Kidney (tissue), 14 donors: ENCODE data around the gene COL6A3. TPM values are rescaled to one million over a fixed set of nuclear protein-coding genes. Genes with fewer than 3 reads are reported as not detected.

Experiments
- DNase-seq, 5 donors: peaks; one replicate each; pipeline ENCODE4 v3.0.0-alpha.2; 2013 to 2020
- FAIRE-seq: peaks from 2 replicates; lab custom pipeline; 2012; peaks lifted over from hg19 to GRCh38; lab: Jason Lieb, UNC
- H3K27ac ChIP-seq, 2 donors: one replicate each; pipeline ENCODE4 v1.7.0; 2013; ENCODE audit warnings: low read depth in 2 of 2, low read length in 2 of 2, inconsistent platforms in 1 of 2
- H3K27me3 ChIP-seq: one replicate; pipeline ENCODE4 v1.7.1; 2013; ENCODE audit warnings: low read length, inconsistent platforms; ENCODE audit not compliant: control insufficient read depth, insufficient read depth
- H3K36me3 ChIP-seq, 3 donors: one replicate each; pipeline versions ENCODE4 v1.7.0 to v1.7.1; 2013; ENCODE audit warnings: low read length in 3 of 3, control low read depth in 1 of 3, inconsistent platforms in 1 of 3; ENCODE audit not compliant: insufficient read depth in 3 of 3, control insufficient read depth in 2 of 3
- H3K4me1 ChIP-seq, 3 donors: one replicate each; pipeline versions ENCODE4 v1.7.0 to v1.7.1; 2013; ENCODE audit warnings: low read length in 3 of 3, inconsistent platforms in 1 of 3, low read depth in 1 of 3; ENCODE audit not compliant: control insufficient read depth in 2 of 3, insufficient read depth in 2 of 3
- H3K4me3 ChIP-seq, 3 donors: one replicate each; pipeline versions ENCODE4 v1.7.0 to v1.8.1; 2013; ENCODE audit warnings: low read length in 3 of 3, control low read depth in 1 of 3, inconsistent platforms in 1 of 3
- H3K9ac ChIP-seq, 3 donors: one replicate each; pipeline versions ENCODE4 v1.7.0 to v1.7.1; 2013; ENCODE audit warnings: low read length in 3 of 3, control low read depth in 1 of 3, inconsistent platforms in 1 of 3
- H3K9me3 ChIP-seq, 3 donors: one replicate each; pipeline versions ENCODE4 v1.7.0 to v1.7.1; 2013; ENCODE audit warnings: low read length in 3 of 3, control low read depth in 1 of 3, inconsistent platforms in 1 of 3; ENCODE audit not compliant: control insufficient read depth in 2 of 3, insufficient read depth in 1 of 3
- intact Hi-C: fragments of 100-400 bp; cut with DNase I; formaldehyde crosslinking; loops from one replicate; pipeline ENCODE4 v1.11.1; 2022
- polyA plus RNA-seq: library from polyadenylated mRNA; stranded (reverse); fragments of 350-450 nt; fragmentation: Illumina TruSeq; extraction: RNeasy Lipid Tissue Mini Kit (QIAGEN cat#74804); gene quantifications from one replicate; pipeline ENCODE4 v1.2.3, GENCODE V29; 2014; ENCODE audit warnings: low read depth, low replicate concordance; ENCODE audit not compliant: insufficient read depth
- total RNA-seq: library from RNA; stranded (reverse); fragmentation: NEBNext Ultra II Directional; extraction: Animal tissue kit (Norgen Biotek cat#: 25700); gene quantifications from one replicate; pipeline ENCODE4 v1.2.1, GENCODE V29; 2021
- TF ChIP-seq, protein P1 (sequence below): IDR thresholded peaks from 3 replicates; pipeline ENCODE4 v1.5.1; 2012; ENCODE audit warnings: mild to moderate bottlenecking, moderate library complexity, borderline replicate concordance; ENCODE audit not compliant: insufficient read depth; ENCODE audit errors: extremely low read depth
- donor health status: control.
- donor health status: control.
- donor health status: control.
- donor health status: control.
- donor health status: control.
- donor health status: DM: yes; HTN: yes; CAD: no.
- donor health status: Normal renal cell carcinoma (clear cell type).

Gene COL6A3
- total and polyA plus RNA-seq, 2 donors from 2014 or later = 3.8 to 59.5 TPM

DNA sequence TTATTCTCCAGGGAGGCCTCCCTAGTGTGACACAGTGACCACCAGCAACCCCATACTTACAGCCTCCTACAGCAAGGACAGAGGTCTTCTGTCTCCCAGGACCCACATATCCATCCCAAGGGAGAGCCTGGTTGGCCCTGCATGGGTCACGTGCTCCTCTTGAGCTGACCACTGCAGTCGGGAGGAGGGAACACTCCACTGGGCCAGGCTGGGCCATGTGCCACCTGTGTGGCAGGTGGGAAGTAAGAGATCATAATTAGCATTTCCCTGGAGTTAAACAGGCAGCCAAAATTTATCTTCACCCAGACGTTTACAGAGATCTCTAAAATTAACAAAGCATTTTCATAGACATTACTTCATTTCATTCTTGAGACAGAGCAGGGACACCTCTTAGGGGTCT, 39.7 kb upstream of the COL6A3 start:
- TF ChIP-seq, protein P1, sequence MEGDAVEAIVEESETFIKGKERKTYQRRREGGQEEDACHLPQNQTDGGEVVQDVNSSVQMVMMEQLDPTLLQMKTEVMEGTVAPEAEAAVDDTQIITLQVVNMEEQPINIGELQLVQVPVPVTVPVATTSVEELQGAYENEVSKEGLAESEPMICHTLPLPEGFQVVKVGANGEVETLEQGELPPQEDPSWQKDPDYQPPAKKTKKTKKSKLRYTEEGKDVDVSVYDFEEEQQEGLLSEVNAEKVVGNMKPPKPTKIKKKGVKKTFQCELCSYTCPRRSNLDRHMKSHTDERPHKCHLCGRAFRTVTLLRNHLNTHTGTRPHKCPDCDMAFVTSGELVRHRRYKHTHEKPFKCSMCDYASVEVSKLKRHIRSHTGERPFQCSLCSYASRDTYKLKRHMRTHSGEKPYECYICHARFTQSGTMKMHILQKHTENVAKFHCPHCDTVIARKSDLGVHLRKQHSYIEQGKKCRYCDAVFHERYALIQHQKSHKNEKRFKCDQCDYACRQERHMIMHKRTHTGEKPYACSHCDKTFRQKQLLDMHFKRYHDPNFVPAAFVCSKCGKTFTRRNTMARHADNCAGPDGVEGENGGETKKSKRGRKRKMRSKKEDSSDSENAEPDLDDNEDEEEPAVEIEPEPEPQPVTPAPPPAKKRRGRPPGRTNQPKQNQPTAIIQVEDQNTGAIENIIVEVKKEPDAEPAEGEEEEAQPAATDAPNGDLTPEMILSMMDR = no peak
- Histone ChIP-seq H3K27ac (no peak overlapping the region), H3K9ac (no peak overlapping the region), H3K36me3 (no peaks in the 10 kb centered on the region), H3K4me1 (peaks cover 0 to 15% (median 3%) of the 10 kb centered on the region in 3 donors), H3K9me3 (no peaks in the 10 kb centered on the region), H3K27me3 (no peaks in the 10 kb centered on the region), H3K4me3 (no peak overlapping the region)
- intact Hi-C loops = no loop called here
- FAIRE-seq = no peak
- DNase-seq = no peak

- no peak overlapping the region for H3K4me3 ChIP-seq
- H3K9me3 ChIP-seq = no peaks in the 10 kb centered on the region
- DNase-seq = no peak
- H3K4me1 ChIP-seq = peaks cover 0 to 15% (median 3%) of the 10 kb centered on the region in 3 donors
- no peak for FAIRE-seq
- H3K27me3 ChIP-seq = no peaks in the 10 kb centered on the region
- intact Hi-C loops = no loop called here
- no peak overlapping the region for H3K27ac ChIP-seq
- H3K9ac ChIP-seq = no peak overlapping the region
- H3K36me3 ChIP-seq = no peaks in the 10 kb centered on the region
- TF ChIP-seq, protein P1 = no peak
Observed at GRCh38 chr2:237452861-237453260, 38.9 kb upstream of the COL6A3 start.

GRCh38 chr2:237451643-237452469, 37.9 kb upstream of the COL6A3 start:
- no peaks in the 10 kb centered on the region for H3K36me3 ChIP-seq
- no peak overlapping the region for H3K4me3 ChIP-seq
- H3K27ac ChIP-seq = no peak overlapping the region
- DNase-seq (peak in 4 of 5 donors; percentile 87 to 96 (median 92)), FAIRE-seq (no peak)
- H3K9ac ChIP-seq = no peak overlapping the region
- TF ChIP-seq, protein P1 = no peak
- intact Hi-C loops = no loop called here
- no peaks in the 10 kb centered on the region for H3K9me3 ChIP-seq
- H3K27me3 ChIP-seq = no peaks in the 10 kb centered on the region
- H3K4me1 ChIP-seq = peaks cover 0 to 15% (median 3%) of the 10 kb centered on the region in 3 donors
